Measurements from ENCODE around the gene GLE1.

GLE1 gene

GRCh38 chr9:128479262-128479661 is 25.3 kb upstream of the GLE1 start:
- no peak for DNase-seq (ENCODE audit: low read depth in 1 of 2, low spot score in 1 of 2)
- Histone ChIP-seq H3K27me3 (ENCODE audit: insufficient read depth, poor library complexity, severe bottlenecking) (no peaks in the 10 kb centered on the region), H3K4me3 (replicated peaks; ENCODE audit: insufficient read depth, low read length) (no peak overlapping the region), H3K27ac (replicated peaks) (no peak overlapping the region)
- no peak for TF ChIP-seq GABPA (IDR thresholded peaks at IDR 0.05; ENCODE audit: low read depth)
- TF ChIP-seq REST (IDR thresholded peaks at IDR 0.05; ENCODE audit: insufficient replicate concordance, low read depth), result no peak
- TF ChIP-seq SPI1 (IDR thresholded peaks at IDR 0.05; ENCODE audit: borderline replicate concordance, low read depth), result no peak
- no peak for TF ChIP-seq POLR2AphosphoS5 (IDR thresholded peaks at IDR 0.05; ENCODE audit: low read depth)
- TF ChIP-seq CTCF (IDR thresholded peaks at IDR 0.05; ENCODE audit: insufficient read depth, low read length), result no peak

- Histone ChIP-seq H3K4me3 (replicated peaks; ENCODE audit: insufficient read depth, low read length) (no peak overlapping the region), H3K27ac (replicated peaks) (no peak overlapping the region), H3K27me3 (ENCODE audit: insufficient read depth, poor library complexity, severe bottlenecking) (no peaks in the 10 kb centered on the region)
- no peak for TF ChIP-seq CTCF (IDR thresholded peaks at IDR 0.05; ENCODE audit: insufficient read depth, low read length)
- TF ChIP-seq SPI1 (IDR thresholded peaks at IDR 0.05; ENCODE audit: borderline replicate concordance, low read depth), result no peak
- TF ChIP-seq REST (IDR thresholded peaks at IDR 0.05; ENCODE audit: insufficient replicate concordance, low read depth), result no peak
- TF ChIP-seq POLR2AphosphoS5 (IDR thresholded peaks at IDR 0.05; ENCODE audit: low read depth), result no peak
- TF ChIP-seq GABPA (IDR thresholded peaks at IDR 0.05; ENCODE audit: low read depth), result no peak
- no peak for DNase-seq (ENCODE audit: low read depth in 1 of 2, low spot score in 1 of 2)
Observed at GRCh38 chr9:128481561-128481960, 23.0 kb upstream of the GLE1 start.

GRCh38 chr9:128482186-128482585 is 22.3 kb upstream of the GLE1 start:
- no peak overlapping the region for H3K27ac ChIP-seq (replicated peaks)
- no peak for DNase-seq (ENCODE audit: low read depth in 1 of 2, low spot score in 1 of 2)
- H3K27me3 ChIP-seq (ENCODE audit: insufficient read depth, poor library complexity, severe bottlenecking), result no peaks in the 10 kb centered on the region
- H3K4me3 ChIP-seq (replicated peaks; ENCODE audit: insufficient read depth, low read length), result no peak overlapping the region
- TF ChIP-seq POLR2AphosphoS5 (IDR thresholded peaks at IDR 0.05; ENCODE audit: low read depth), result no peak
- TF ChIP-seq CTCF (IDR thresholded peaks at IDR 0.05; ENCODE audit: insufficient read depth, low read length), result no peak
- TF ChIP-seq SPI1 (IDR thresholded peaks at IDR 0.05; ENCODE audit: borderline replicate concordance, low read depth), result no peak
- TF ChIP-seq GABPA (IDR thresholded peaks at IDR 0.05; ENCODE audit: low read depth), result no peak
- TF ChIP-seq REST (IDR thresholded peaks at IDR 0.05; ENCODE audit: insufficient replicate concordance, low read depth), result no peak

Measured in HL-60 (cell line).